Gastroesophageal sphincter (tissue), 2 donors: ENCODE measurements around the gene IRAK2.

Source experiments
- EP300 ChIP-seq: sonication (generic); formaldehyde crosslinking; IDR thresholded peaks from one replicate; pipeline ENCODE4 v1.6.1; 2017; ENCODE audit warnings: antibody characterized with exemption, mild to moderate bottlenecking
- POLR2A ChIP-seq, 2 donors: fragments of 450-650 bp; IDR thresholded peaks; one replicate each; pipeline ENCODE4 v1.6.1; 2017; ENCODE audit warnings: antibody characterized with exemption in 2 of 2, mild to moderate bottlenecking in 2 of 2, moderate library complexity in 1 of 2

DNA sequence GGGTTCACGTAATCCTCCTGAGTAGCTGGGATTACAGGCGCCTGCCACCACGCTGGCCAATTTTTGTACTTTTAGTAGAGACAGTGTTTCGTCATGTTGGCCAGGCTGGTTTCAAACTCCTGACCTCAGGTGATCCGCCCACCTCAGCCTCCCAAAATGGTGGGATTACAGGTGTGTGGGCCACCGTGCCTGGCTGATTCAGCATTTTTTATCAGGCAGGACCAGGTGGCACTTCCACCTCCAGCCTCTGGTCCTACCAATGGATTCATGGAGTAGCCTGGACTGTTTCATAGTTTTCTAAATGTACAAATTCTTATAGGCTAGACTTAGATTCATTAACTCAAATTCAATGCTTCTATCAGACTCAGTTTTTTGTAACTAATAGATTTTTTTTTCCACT is 13.7 kb upstream of the IRAK2 start:
- TF ChIP-seq POLR2A (IDR thresholded peaks at IDR 0.05) (no peak), EP300 (no peak)
